Suprapubic skin (tissue), 4 donors: ENCODE measurements around the gene NUP42. TPM values are rescaled to one million over a fixed set of nuclear protein-coding genes. Genes with fewer than 3 reads are reported as not detected.

ENCODE experiments used
- DNase-seq, 2 donors: peaks; one replicate each; pipeline ENCODE4 v3.0.0-alpha.2; 2019; ENCODE audit warnings: low spot score in 2 of 2
- H3K27ac ChIP-seq: fragments of 200-600 bp; sonication (generic); one replicate; pipeline ENCODE4 v1.5.1; 2019
- H3K27me3 ChIP-seq: fragments of 200-600 bp; sonication (generic); one replicate; pipeline ENCODE4 v1.5.1; 2019
- H3K36me3 ChIP-seq: fragments of 200-600 bp; sonication (generic); one replicate; pipeline ENCODE4 v1.5.1; 2019
- H3K4me1 ChIP-seq: fragments of 200-600 bp; sonication (generic); one replicate; pipeline ENCODE4 v1.5.1; 2019
- H3K4me3 ChIP-seq: fragments of 200-600 bp; sonication (generic); one replicate; pipeline ENCODE4 v1.5.1; 2019; ENCODE audit warnings: mild to moderate bottlenecking
- H3K9me3 ChIP-seq: fragments of 200-600 bp; sonication (generic); one replicate; pipeline ENCODE4 v1.5.1; 2019
- EP300 ChIP-seq: sonication (generic); formaldehyde crosslinking; IDR thresholded peaks from one replicate; pipeline ENCODE4 v1.6.1; 2017; ENCODE audit warnings: antibody characterized with exemption
- POLR2A ChIP-seq, 2 donors: fragments of 450-650 bp; IDR thresholded peaks; one replicate each; pipeline ENCODE4 v1.6.1; 2017; ENCODE audit warnings: antibody characterized with exemption in 2 of 2, mild to moderate bottlenecking in 2 of 2, moderate library complexity in 2 of 2
- POLR2AphosphoS5 ChIP-seq, 3 donors: sonication (generic); formaldehyde crosslinking; IDR thresholded peaks; one replicate each; pipeline ENCODE4 v1.6.1; 2017; ENCODE audit warnings: antibody characterized with exemption in 3 of 3
- WGBS: methylation state at CpG from one replicate; pipeline ENCODE4 v1.1.5; 2018; 5-methylcytosine and 5-hydroxymethylcytosine counted together
- total RNA-seq, 4 donors: library from RNA; depleted of rRNA; stranded (reverse); fragments of >200 nt; gene quantifications; one replicate each; pipeline ENCODE4 v1.1.0, GENCODE V29; 2016
- TF ChIP-seq, protein P1 (sequence below), 2 donors: fragments of 200-600 bp in 1 of 2; fragments of 450-650 bp in 1 of 2; sonication (generic) in 1 of 2; IDR thresholded peaks; one replicate each; pipeline ENCODE4 v1.5.1; 2016 to 2019; ENCODE audit warnings: antibody characterized with exemption in 2 of 2, mild to moderate bottlenecking in 1 of 2, moderate library complexity in 1 of 2

NUP42 gene
- total RNA-seq, 4 donors from 2014 or later = 34.4 to 46.6 (median 38.0) TPM

DNA sequence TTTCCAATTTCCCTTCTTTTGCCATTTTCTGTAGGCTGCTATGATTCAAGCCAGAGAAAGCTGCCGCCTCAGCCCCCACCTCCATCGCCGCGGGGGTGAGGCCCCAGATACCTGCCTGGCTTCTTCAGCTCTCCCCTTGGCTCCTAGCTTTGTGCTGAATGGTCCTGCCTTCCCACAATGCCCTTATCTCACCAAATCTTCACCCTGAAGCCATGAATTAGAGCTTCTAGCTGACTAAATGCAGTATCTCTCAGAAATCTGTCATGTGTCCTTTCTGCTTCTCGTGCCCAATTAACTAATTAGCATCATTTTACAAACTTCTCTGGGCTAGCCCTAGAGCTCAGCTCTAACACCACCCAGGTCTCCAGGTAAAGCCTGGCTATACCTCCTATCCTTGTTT, 32.6 kb downstream of the NUP42 start:
- no peaks in the 10 kb centered on the region for H3K27me3 ChIP-seq
- TF ChIP-seq, protein P1, sequence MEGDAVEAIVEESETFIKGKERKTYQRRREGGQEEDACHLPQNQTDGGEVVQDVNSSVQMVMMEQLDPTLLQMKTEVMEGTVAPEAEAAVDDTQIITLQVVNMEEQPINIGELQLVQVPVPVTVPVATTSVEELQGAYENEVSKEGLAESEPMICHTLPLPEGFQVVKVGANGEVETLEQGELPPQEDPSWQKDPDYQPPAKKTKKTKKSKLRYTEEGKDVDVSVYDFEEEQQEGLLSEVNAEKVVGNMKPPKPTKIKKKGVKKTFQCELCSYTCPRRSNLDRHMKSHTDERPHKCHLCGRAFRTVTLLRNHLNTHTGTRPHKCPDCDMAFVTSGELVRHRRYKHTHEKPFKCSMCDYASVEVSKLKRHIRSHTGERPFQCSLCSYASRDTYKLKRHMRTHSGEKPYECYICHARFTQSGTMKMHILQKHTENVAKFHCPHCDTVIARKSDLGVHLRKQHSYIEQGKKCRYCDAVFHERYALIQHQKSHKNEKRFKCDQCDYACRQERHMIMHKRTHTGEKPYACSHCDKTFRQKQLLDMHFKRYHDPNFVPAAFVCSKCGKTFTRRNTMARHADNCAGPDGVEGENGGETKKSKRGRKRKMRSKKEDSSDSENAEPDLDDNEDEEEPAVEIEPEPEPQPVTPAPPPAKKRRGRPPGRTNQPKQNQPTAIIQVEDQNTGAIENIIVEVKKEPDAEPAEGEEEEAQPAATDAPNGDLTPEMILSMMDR (IDR thresholded peaks at IDR 0.05) = no peak
- TF ChIP-seq EP300 (no peak), POLR2A (IDR thresholded peaks at IDR 0.05) (no peak), POLR2AphosphoS5 (IDR thresholded peaks at IDR 0.05) (no peak)
- no peaks in the 10 kb centered on the region for H3K4me1 ChIP-seq
- WGBS = 69% methylated on average over 5 of the region's 5 CpGs
- H3K9me3 ChIP-seq = no peaks in the 10 kb centered on the region
- H3K36me3 ChIP-seq = no peaks in the 10 kb centered on the region
- no peak for DNase-seq
- H3K4me3 ChIP-seq = no peak overlapping the region
- no peak overlapping the region for H3K27ac ChIP-seq

DNA sequence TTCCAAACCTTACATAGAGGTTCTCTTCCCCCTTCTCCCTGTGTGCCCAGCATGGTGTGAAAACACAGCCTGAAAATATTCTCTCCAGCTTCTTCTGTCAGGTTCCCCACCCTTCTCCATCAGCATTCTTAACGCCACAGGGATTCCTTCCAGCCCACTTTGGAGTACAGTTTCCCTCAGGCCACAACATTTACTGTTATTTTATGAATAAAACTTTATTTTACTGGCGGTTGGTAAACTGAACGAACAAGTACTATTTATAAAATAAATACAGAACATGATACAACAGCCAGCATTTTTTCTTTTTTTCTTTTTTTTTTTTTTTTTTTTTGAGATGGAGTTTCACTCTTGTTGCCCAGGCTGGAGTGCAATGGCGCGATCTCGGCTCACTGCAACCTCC, 33.1 kb downstream of the NUP42 start:
- H3K9me3 ChIP-seq = no peaks in the 10 kb centered on the region
- H3K4me1 ChIP-seq = no peaks in the 10 kb centered on the region
- 89% methylated on average over 6 of the region's 6 CpGs for WGBS

DNA sequence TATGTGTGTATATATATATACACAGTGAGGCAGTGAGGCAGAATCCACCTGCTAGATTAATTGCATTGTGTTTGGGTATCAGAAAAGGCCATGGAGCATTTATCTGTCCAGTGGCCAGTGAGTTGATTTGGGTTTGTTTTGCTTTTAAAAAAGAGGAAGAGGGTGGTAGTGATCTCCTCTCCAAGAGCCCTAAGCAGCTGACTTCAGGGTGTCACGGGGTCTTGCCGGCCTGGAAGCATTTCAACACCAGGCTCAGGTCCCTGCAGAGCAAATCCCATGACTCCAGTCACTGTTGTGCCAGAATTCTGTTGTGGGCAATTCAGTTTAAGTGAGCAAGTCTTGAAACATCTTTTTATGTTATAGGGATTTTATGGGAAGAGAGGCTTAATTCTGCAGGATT, 34.2 kb downstream of the NUP42 start:
- Histone ChIP-seq H3K4me3 (no peak overlapping the region), H3K9me3 (no peaks in the 10 kb centered on the region), H3K27ac (no peak overlapping the region), H3K4me1 (peaks cover 5% of the 10 kb centered on the region), H3K27me3 (no peaks in the 10 kb centered on the region), H3K36me3 (no peaks in the 10 kb centered on the region)
- DNase-seq = no peak
- WGBS = 88% methylated on average over 2 of the region's 2 CpGs
- TF ChIP-seq POLR2A (IDR thresholded peaks at IDR 0.05) = no peak
- no peak for TF ChIP-seq POLR2AphosphoS5 (IDR thresholded peaks at IDR 0.05)
- TF ChIP-seq, protein P1 (IDR thresholded peaks at IDR 0.05) = no peak
- no peak for TF ChIP-seq EP300

More for the DNA sequence above, 33.1 kb downstream of the NUP42 start:
- Histone ChIP-seq H3K27ac (no peak overlapping the region), H3K27me3 (no peaks in the 10 kb centered on the region), H3K36me3 (no peaks in the 10 kb centered on the region), H3K4me3 (no peak overlapping the region)
- no peak for DNase-seq
- TF ChIP-seq POLR2AphosphoS5 (IDR thresholded peaks at IDR 0.05) = no peak
- TF ChIP-seq POLR2A (IDR thresholded peaks at IDR 0.05) = no peak
- TF ChIP-seq, protein P1 (IDR thresholded peaks at IDR 0.05) = no peak
- no peak for TF ChIP-seq EP300

DNA sequence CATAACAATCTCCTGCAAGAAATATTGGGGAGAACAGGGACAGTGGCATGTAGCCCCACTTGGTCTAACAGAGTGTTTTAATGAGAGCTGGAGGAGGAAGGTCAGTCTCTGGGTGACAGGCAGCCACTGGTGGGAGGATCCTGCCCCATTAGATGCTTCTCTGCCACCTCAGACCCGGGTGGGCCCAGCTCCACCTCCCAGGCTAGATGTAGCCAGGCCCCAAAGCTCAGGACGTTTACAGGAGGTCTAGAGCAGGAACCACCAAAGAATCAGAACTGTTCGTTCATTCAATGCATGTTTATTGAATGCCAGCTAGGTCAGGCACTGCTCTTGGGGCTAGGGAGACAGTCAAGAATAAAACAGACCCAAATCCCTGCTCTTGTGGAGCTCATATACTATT, 36.3 kb downstream of the NUP42 start:
- DNase-seq = no peak
- H3K9me3 ChIP-seq = no peaks in the 10 kb centered on the region
- no peak for TF ChIP-seq POLR2A (IDR thresholded peaks at IDR 0.05)
- TF ChIP-seq EP300 = no peak
- H3K27ac ChIP-seq = no peak overlapping the region
- H3K4me1 ChIP-seq = peaks cover 7% of the 10 kb centered on the region
- H3K36me3 ChIP-seq = no peaks in the 10 kb centered on the region
- no peak overlapping the region for H3K4me3 ChIP-seq
- WGBS = 81% methylated on average over 3 of the region's 3 CpGs
- H3K27me3 ChIP-seq = no peaks in the 10 kb centered on the region

- Histone ChIP-seq H3K4me3 (no peak overlapping the region), H3K36me3 (no peaks in the 10 kb centered on the region), H3K9me3 (no peaks in the 10 kb centered on the region), H3K27ac (no peak overlapping the region), H3K4me1 (peaks cover 7% of the 10 kb centered on the region), H3K27me3 (no peaks in the 10 kb centered on the region)
- DNase-seq = no peak
- 44% methylated on average over 4 of the region's 10 CpGs for WGBS
- TF ChIP-seq POLR2A (IDR thresholded peaks at IDR 0.05) = no peak
- TF ChIP-seq, protein P1 (IDR thresholded peaks at IDR 0.05) = no peak
- no peak for TF ChIP-seq EP300
- no peak for TF ChIP-seq POLR2AphosphoS5 (IDR thresholded peaks at IDR 0.05)
Measured at GRCh38 chr7:23220690-23221305, 39.0 kb downstream of the NUP42 start.
